ENCODE results near the gene WFDC6. TPM values are rescaled to one million over a fixed set of nuclear protein-coding genes. Genes with fewer than 3 reads are reported as not detected.

The WFDC6 gene
- total and polyA plus RNA-seq, 2 donors (not counting 1 experiment from before 2014, with no cell fraction given) = not detected

DNA sequence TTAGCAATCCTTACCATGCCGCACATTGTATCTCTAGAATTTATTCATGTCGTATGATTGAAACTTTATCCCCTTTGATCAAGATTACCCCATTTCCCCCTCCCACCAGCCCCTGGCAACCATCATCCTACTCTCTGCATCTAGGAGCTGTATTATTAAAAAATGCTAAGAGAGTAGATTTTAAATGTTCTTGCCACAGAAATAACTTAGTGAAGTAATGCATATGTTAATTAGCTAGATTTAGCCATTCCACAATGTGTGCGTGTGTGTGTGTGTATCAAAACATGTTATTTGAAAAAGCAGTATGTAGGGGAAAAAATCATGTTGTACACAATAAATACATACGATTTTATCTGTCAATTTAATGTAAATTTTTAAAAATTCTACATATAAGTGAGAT lies 12.0 kb downstream of the WFDC6 start:
- Histone ChIP-seq H3K4me2 (ENCODE audit: extremely low read depth, insufficient read depth, low read length) (no peak overlapping the region), H2AFZ (ENCODE audit: low read length) (no peak overlapping the region), H4K20me1 (ENCODE audit: control insufficient read depth, extremely low read depth, insufficient read depth, low read length) (no peaks in the 10 kb centered on the region), H3K4me1 (ENCODE audit: control insufficient read depth, extremely low read depth, insufficient read depth, low read length) (no peaks in the 10 kb centered on the region), H3K4me3 (replicated peaks in 1 of 4; ENCODE audit: control extremely low read depth in 1 of 4, insufficient read depth in 1 of 4, low read depth in 3 of 4, low read length in 4 of 4) (no peak overlapping the region), H3K27me3 (ENCODE audit: control insufficient read depth, insufficient read depth, low read length) (no peaks in the 10 kb centered on the region), H3K36me3 (ENCODE audit: control insufficient read depth, insufficient read depth, low read length) (no peaks in the 10 kb centered on the region), H3K9me3 (ENCODE audit: control insufficient read depth, insufficient read depth, low read depth, low read length) (no peaks in the 10 kb centered on the region), H3K9ac (ENCODE audit: insufficient read depth, low read length) (no peak overlapping the region), H3K79me2 (ENCODE audit: control insufficient read depth, insufficient read depth, low read length) (no peaks in the 10 kb centered on the region), H3K27ac (ENCODE audit: insufficient read depth, low read length) (no peak overlapping the region)
- no peak for TF ChIP-seq EZH2 (IDR thresholded peaks at IDR 0.05; ENCODE audit: low read length, missing control alignments)
- TF ChIP-seq, protein P1, sequence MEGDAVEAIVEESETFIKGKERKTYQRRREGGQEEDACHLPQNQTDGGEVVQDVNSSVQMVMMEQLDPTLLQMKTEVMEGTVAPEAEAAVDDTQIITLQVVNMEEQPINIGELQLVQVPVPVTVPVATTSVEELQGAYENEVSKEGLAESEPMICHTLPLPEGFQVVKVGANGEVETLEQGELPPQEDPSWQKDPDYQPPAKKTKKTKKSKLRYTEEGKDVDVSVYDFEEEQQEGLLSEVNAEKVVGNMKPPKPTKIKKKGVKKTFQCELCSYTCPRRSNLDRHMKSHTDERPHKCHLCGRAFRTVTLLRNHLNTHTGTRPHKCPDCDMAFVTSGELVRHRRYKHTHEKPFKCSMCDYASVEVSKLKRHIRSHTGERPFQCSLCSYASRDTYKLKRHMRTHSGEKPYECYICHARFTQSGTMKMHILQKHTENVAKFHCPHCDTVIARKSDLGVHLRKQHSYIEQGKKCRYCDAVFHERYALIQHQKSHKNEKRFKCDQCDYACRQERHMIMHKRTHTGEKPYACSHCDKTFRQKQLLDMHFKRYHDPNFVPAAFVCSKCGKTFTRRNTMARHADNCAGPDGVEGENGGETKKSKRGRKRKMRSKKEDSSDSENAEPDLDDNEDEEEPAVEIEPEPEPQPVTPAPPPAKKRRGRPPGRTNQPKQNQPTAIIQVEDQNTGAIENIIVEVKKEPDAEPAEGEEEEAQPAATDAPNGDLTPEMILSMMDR (conservative IDR thresholded peaks at IDR 0.05 in 1 of 2, IDR thresholded peaks at IDR 0.05 in 1 of 2; ENCODE audit: low read depth in 1 of 2, low read length in 2 of 2) = no peak
- no peak for DNase-seq (ENCODE audit: low read depth in 2 of 2)

DNA sequence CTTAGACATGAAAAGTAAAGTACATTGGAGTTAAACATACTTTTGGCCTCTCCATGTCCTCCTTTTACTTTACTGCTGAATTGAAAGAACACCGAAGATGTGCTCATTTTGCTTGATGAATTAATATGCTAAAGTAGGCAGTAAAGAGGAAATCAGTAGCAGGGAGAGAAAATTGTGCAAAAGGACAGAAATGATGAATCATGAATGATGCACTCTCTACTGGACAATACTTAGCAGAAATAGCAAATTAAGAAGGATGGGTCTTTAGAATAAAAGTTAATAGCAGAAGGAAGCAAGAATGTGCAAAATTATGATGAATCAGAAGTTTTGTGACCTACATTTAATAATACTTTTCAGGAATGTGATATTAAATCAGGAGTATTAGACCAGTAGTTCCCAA lies 15.5 kb downstream of the WFDC6 start:
- H2AFZ ChIP-seq (ENCODE audit: low read length) = no peak overlapping the region
- no peak overlapping the region for H3K27ac ChIP-seq (ENCODE audit: insufficient read depth, low read length)
- H3K79me2 ChIP-seq (ENCODE audit: control insufficient read depth, insufficient read depth, low read length) = no peaks in the 10 kb centered on the region
- H4K20me1 ChIP-seq (ENCODE audit: control insufficient read depth, extremely low read depth, insufficient read depth, low read length) = no peaks in the 10 kb centered on the region
- no peaks in the 10 kb centered on the region for H3K9me3 ChIP-seq (ENCODE audit: control insufficient read depth, insufficient read depth, low read depth, low read length)
- H3K4me1 ChIP-seq (ENCODE audit: control insufficient read depth, extremely low read depth, insufficient read depth, low read length) = no peaks in the 10 kb centered on the region
- H3K27me3 ChIP-seq (ENCODE audit: control insufficient read depth, insufficient read depth, low read length) = no peaks in the 10 kb centered on the region
- no peak overlapping the region for H3K9ac ChIP-seq (ENCODE audit: insufficient read depth, low read length)
- H3K36me3 ChIP-seq (ENCODE audit: control insufficient read depth, insufficient read depth, low read length) = no peaks in the 10 kb centered on the region
- DNase-seq (ENCODE audit: low read depth in 2 of 2) = no peak
- no peak for TF ChIP-seq EZH2 (IDR thresholded peaks at IDR 0.05; ENCODE audit: low read length, missing control alignments)
- H3K4me2 ChIP-seq (ENCODE audit: extremely low read depth, insufficient read depth, low read length) = no peak overlapping the region
- H3K4me3 ChIP-seq (replicated peaks in 1 of 4; ENCODE audit: control extremely low read depth in 1 of 4, insufficient read depth in 1 of 4, low read depth in 3 of 4, low read length in 4 of 4) = no peak overlapping the region

DNA sequence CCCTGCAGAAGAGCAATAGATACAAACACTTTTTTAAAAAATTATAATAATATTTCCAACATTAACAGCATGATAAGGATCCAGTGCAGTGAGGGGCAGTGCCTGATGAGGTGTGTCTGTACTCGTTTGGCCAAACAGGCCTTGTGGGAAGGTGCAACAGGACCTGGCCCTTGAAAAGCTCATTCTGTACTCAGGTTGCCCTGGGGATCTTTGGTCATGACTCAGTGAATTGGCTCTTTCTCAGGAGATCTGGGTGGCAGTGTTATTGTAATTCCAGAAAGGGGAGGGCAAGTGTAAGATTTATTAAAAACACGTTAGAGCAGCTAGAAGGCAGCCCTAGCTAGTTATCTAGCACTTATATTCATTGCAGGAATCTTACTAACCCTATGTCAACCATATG lies 21.0 kb downstream of the WFDC6 start:
- no peaks in the 10 kb centered on the region for H3K9me3 ChIP-seq (ENCODE audit: control insufficient read depth, insufficient read depth, low read depth, low read length)
- no peak overlapping the region for H3K4me2 ChIP-seq (ENCODE audit: extremely low read depth, insufficient read depth, low read length)
- H3K36me3 ChIP-seq (ENCODE audit: control insufficient read depth, insufficient read depth, low read length) = no peaks in the 10 kb centered on the region
- H3K27me3 ChIP-seq (ENCODE audit: control insufficient read depth, insufficient read depth, low read length) = no peaks in the 10 kb centered on the region
- H3K4me3 ChIP-seq (replicated peaks in 1 of 4; ENCODE audit: control extremely low read depth in 1 of 4, insufficient read depth in 1 of 4, low read depth in 3 of 4, low read length in 4 of 4) = no peak overlapping the region
- H2AFZ ChIP-seq (ENCODE audit: low read length) = no peak overlapping the region
- no peaks in the 10 kb centered on the region for H3K79me2 ChIP-seq (ENCODE audit: control insufficient read depth, insufficient read depth, low read length)
- no peaks in the 10 kb centered on the region for H3K4me1 ChIP-seq (ENCODE audit: control insufficient read depth, extremely low read depth, insufficient read depth, low read length)
- no peak overlapping the region for H3K27ac ChIP-seq (ENCODE audit: insufficient read depth, low read length)
- TF ChIP-seq, protein P1 (conservative IDR thresholded peaks at IDR 0.05 in 1 of 2, IDR thresholded peaks at IDR 0.05 in 1 of 2; ENCODE audit: low read depth in 1 of 2, low read length in 2 of 2) = no peak
- TF ChIP-seq EZH2 (IDR thresholded peaks at IDR 0.05; ENCODE audit: low read length, missing control alignments) = no peak
- no peak overlapping the region for H3K9ac ChIP-seq (ENCODE audit: insufficient read depth, low read length)
- peak in 1 of 2 donors; percentile 1 for DNase-seq (ENCODE audit: low read depth in 2 of 2)
- no peaks in the 10 kb centered on the region for H4K20me1 ChIP-seq (ENCODE audit: control insufficient read depth, extremely low read depth, insufficient read depth, low read length)
